GM18508 (cell line): ENCODE measurements around the gene POLR2H.
A peak's percentile ranks its signal among the peaks of the same experiment; 100 is the strongest.

ENCODE experiments used
- ATAC-seq: cut with Tn5 transposase; IDR thresholded peaks from one replicate; pipeline ENCODE4 v1.9.1; 2021; ENCODE audit warnings: moderate number of reproducible peaks; ENCODE audit not compliant: insufficient read depth, unreplicated experiment

Gene POLR2H

GRCh38 chr3:184361532-184361931 is at the start of gene POLR2H, which contains the start of gene CLCN2:
TSS of gene POLR2H (plus strand) at chr3:184361710. CDS start at chr3:184363493, 1,783 bp downstream.
TSS of gene CLCN2 (minus strand) at chr3:184361605. CDS start at chr3:184361479, 126 bp downstream.
- no peak for ATAC-seq

- ATAC-seq, result peak; percentile 51
Measured at GRCh38 chr3:184314363-184314699, 47.2 kb upstream of the POLR2H start, which contains the start of gene EIF4G1. TSS of gene EIF4G1 (plus strand) at chr3:184314606. CDS start at chr3:184315797, 1,191 bp downstream.

- peak; percentile 12 for ATAC-seq
Measured at GRCh38 chr3:184314700-184315542, 46.6 kb upstream of the POLR2H start.

GRCh38 chr3:184315543-184315867 is 46.0 kb upstream of the POLR2H start:
- ATAC-seq, result peak; percentile 5

- ATAC-seq, result no peak
Measured at GRCh38 chr3:184315871-184316661, 45.4 kb upstream of the POLR2H start.

- ATAC-seq, result no peak
Measured at GRCh38 chr3:184316792-184317191, 44.7 kb upstream of the POLR2H start.

- ATAC-seq, result no peak
Measured at GRCh38 chr3:184317201-184317600, 44.3 kb upstream of the POLR2H start.

- ATAC-seq, result no peak
Measured at GRCh38 chr3:184320104-184320445, 41.4 kb upstream of the POLR2H start.

- ATAC-seq, result no peak
Measured at GRCh38 chr3:184321666-184322065, 39.8 kb upstream of the POLR2H start.

GRCh38 chr3:184322731-184323487 is 38.6 kb upstream of the POLR2H start:
- ATAC-seq, result no peak

- ATAC-seq, result no peak
Measured at GRCh38 chr3:184323696-184324095, 37.8 kb upstream of the POLR2H start.

GRCh38 chr3:184325269-184325668 is 36.2 kb upstream of the POLR2H start:
- no peak for ATAC-seq

- ATAC-seq, result no peak
Measured at GRCh38 chr3:184325715-184326369, 35.7 kb upstream of the POLR2H start.

GRCh38 chr3:184327171-184327570 is 34.3 kb upstream of the POLR2H start:
- ATAC-seq, result no peak

- ATAC-seq, result no peak
Measured at GRCh38 chr3:184328516-184328915, 33.0 kb upstream of the POLR2H start.

GRCh38 chr3:184332370-184333090 is 29.0 kb upstream of the POLR2H start:
- ATAC-seq, result no peak

GRCh38 chr3:184333190-184333589 is 28.3 kb upstream of the POLR2H start:
- no peak for ATAC-seq

- ATAC-seq, result no peak
Measured at GRCh38 chr3:184333700-184334099, 27.8 kb upstream of the POLR2H start.

GRCh38 chr3:184334470-184335158 is 26.9 kb upstream of the POLR2H start:
- ATAC-seq, result no peak
